Sigmoid colon (tissue), 4 donors: ENCODE results near the gene MIER1.

Experiments used
- CTCF ChIP-seq, 4 experiments: fragments of 450-650 bp in 3 of 4; fragments of 200-600 bp in 1 of 4; IDR thresholded peaks; one replicate each; pipeline ENCODE4 v1.5.1; 2016 to 2019; ENCODE audit warnings: antibody characterized with exemption in 4 of 4, mild to moderate bottlenecking in 3 of 4, moderate library complexity in 2 of 4
- POLR2A ChIP-seq, 2 donors: fragments of 450-650 bp; IDR thresholded peaks; one replicate each; pipeline ENCODE4 v1.6.1; 2016; ENCODE audit warnings: antibody characterized with exemption in 2 of 2, mild to moderate bottlenecking in 2 of 2, moderate library complexity in 2 of 2
- POLR2AphosphoS5 ChIP-seq, 4 donors: sonication (generic); formaldehyde crosslinking; IDR thresholded peaks; one replicate each; pipeline ENCODE4 v1.6.1; 2017; ENCODE audit warnings: antibody characterized with exemption in 4 of 4

DNA sequence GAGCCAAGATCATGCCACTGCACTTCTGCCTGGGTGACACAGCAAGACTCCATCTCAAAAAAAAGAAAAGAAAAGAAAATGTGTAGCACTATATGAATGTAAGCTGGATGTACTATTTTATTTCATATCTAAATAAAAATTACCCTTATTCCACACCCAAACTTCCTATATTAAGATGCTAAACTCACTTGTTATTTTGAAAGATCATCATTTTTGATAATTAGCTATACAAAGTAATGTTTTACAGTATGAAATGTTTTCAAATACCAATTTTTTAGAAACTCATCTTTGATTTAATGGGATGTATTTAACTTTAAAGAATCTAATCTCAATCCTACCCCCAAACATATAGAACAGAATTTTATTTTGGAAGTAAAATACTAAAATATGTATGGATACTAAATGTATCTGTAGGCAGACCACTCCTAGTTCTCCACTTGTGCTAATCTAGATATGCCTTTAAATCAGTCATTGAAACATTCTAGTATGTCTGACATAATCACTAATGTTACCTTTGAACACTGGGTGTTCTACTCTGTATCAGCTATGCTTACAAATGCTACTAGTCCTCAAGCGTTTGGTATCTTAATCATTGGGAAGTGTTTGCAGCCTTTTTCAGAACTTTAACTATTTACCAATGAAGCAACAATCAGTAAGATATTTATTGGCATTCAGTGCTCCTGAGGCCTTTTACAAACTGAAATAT lies 12.9 kb downstream of the MIER1 start:
- TF ChIP-seq CTCF (IDR thresholded peaks at IDR 0.05) (no peak), POLR2A (IDR thresholded peaks at IDR 0.05) (no peak), POLR2AphosphoS5 (IDR thresholded peaks at IDR 0.05) (no peak)
